Thoracic aorta (tissue), 2 donors: ENCODE results near the gene PITPNM3. TPM values are rescaled to one million over a fixed set of nuclear protein-coding genes. Genes with fewer than 3 reads are reported as not detected.

Source experiments
- ATAC-seq: fragments of 150-250 bp; one replicate; pipeline ENCODE4 v1.8.0; 2017; ENCODE audit warnings: low read depth; ENCODE audit not compliant: insufficient number of reproducible peaks, low FRiP score
- DNase-seq: peaks from one replicate; pipeline ENCODE4 v3.0.0-alpha.2; 2020; ENCODE audit warnings: low spot score
- H3K27ac ChIP-seq, 2 donors: fragments of 200-600 bp; sonication (generic); 1 replicate in 1 of 2; 2 replicates in 1 of 2; pipeline ENCODE4 v1.5.1; 2016; ENCODE audit warnings: mild to moderate bottlenecking in 2 of 2, moderate library complexity in 2 of 2
- H3K27me3 ChIP-seq: fragments of 200-600 bp; sonication (generic); replicated peaks from 2 replicates; pipeline ENCODE4 v1.6.0; 2016; ENCODE audit warnings: mild to moderate bottlenecking; ENCODE audit not compliant: insufficient read depth
- H3K36me3 ChIP-seq: fragments of 200-600 bp; sonication (generic); one replicate; pipeline ENCODE4 v1.5.1; 2016
- H3K4me1 ChIP-seq, 2 donors: fragments of 200-600 bp; sonication (generic); 1 replicate in 1 of 2; 2 replicates in 1 of 2; pipeline versions ENCODE4 v1.5.1 to v1.6.0; 2016; ENCODE audit warnings: low read depth in 2 of 2, mild to moderate bottlenecking in 1 of 2; ENCODE audit not compliant: control insufficient read depth in 1 of 2
- H3K4me3 ChIP-seq: fragments of 200-600 bp; sonication (generic); 2 replicates; pipeline ENCODE4 v1.5.1; 2016; ENCODE audit warnings: mild to moderate bottlenecking
- H3K9me3 ChIP-seq: fragments of 200-600 bp; sonication (generic); 2 replicates; pipeline ENCODE4 v1.5.1; 2016
- CTCF ChIP-seq: fragments of 200-600 bp; sonication (generic); IDR thresholded peaks from one replicate; pipeline ENCODE4 v1.5.1; 2019; ENCODE audit warnings: antibody characterized with exemption
- total RNA-seq, 2 donors: library from RNA; depleted of rRNA; stranded (reverse); fragments of >200 nt; gene quantifications; one replicate each; pipeline versions ENCODE4 v1.1.0 to v1.2.3, GENCODE V29; 2016

PITPNM3 gene
- total RNA-seq, 2 donors from 2014 or later: 1.8 to 3.1 TPM

GRCh38 chr17:6526362-6527152 lies 29.8 kb downstream of the PITPNM3 start:
- ATAC-seq: no peak
- TF ChIP-seq CTCF: no peak
- Histone ChIP-seq H3K27ac (no peak overlapping the region), H3K4me3 (no peak overlapping the region), H3K4me1 (no peaks in the 10 kb centered on the region), H3K9me3 (no peaks in the 10 kb centered on the region), H3K27me3 (no peaks in the 10 kb centered on the region), H3K36me3 (no peaks in the 10 kb centered on the region)
- DNase-seq: no peak

- TF ChIP-seq CTCF: no peak
- Histone ChIP-seq H3K27me3 (no peaks in the 10 kb centered on the region), H3K4me1 (no peaks in the 10 kb centered on the region), H3K9me3 (no peaks in the 10 kb centered on the region), H3K4me3 (no peak overlapping the region), H3K27ac (no peak overlapping the region), H3K36me3 (no peaks in the 10 kb centered on the region)
- DNase-seq (no peak), ATAC-seq (no peak)
These were observed 30.6 kb downstream of the PITPNM3 start for GRCh38 chr17:6525731-6526130.

GRCh38 chr17:6525141-6525540 lies 31.2 kb downstream of the PITPNM3 start:
- no peaks in the 10 kb centered on the region for H3K27me3 ChIP-seq
- H3K4me1 ChIP-seq: no peaks in the 10 kb centered on the region
- TF ChIP-seq CTCF: no peak
- no peaks in the 10 kb centered on the region for H3K36me3 ChIP-seq
- DNase-seq (no peak), ATAC-seq (no peak)
- no peak overlapping the region for H3K4me3 ChIP-seq
- H3K9me3 ChIP-seq: no peaks in the 10 kb centered on the region
- H3K27ac ChIP-seq: no peak overlapping the region

- H3K27ac ChIP-seq: no peak overlapping the region
- TF ChIP-seq CTCF: no peak
- ATAC-seq: no peak
These were observed 31.8 kb downstream of the PITPNM3 start for GRCh38 chr17:6524520-6524919.

GRCh38 chr17:6523809-6524355 lies 32.5 kb downstream of the PITPNM3 start:
- TF ChIP-seq CTCF: no peak
- Histone ChIP-seq H3K27me3 (no peaks in the 10 kb centered on the region), H3K27ac (no peak overlapping the region), H3K4me3 (no peak overlapping the region), H3K4me1 (no peaks in the 10 kb centered on the region), H3K36me3 (no peaks in the 10 kb centered on the region), H3K9me3 (no peaks in the 10 kb centered on the region)
- DNase-seq (no peak), ATAC-seq (no peak)

More at GRCh38 chr17:6524520-6524919, 31.8 kb downstream of the PITPNM3 start:
- H3K36me3 ChIP-seq: no peaks in the 10 kb centered on the region
- DNase-seq: no peak
- H3K27me3 ChIP-seq: no peaks in the 10 kb centered on the region
- no peak overlapping the region for H3K4me3 ChIP-seq
- no peaks in the 10 kb centered on the region for H3K4me1 ChIP-seq
- H3K9me3 ChIP-seq: no peaks in the 10 kb centered on the region
